BJ (cell line): Measurements from ENCODE around the gene SLC7A6OS. TPM values are rescaled to one million over a fixed set of nuclear protein-coding genes. Genes with fewer than 3 reads are reported as not detected.

Experiments
- CTCF ChIA-PET: fragments of 350-600 bp; formaldehyde crosslinking; extraction: SDS; loops from one replicate; lab custom pipeline; 2021; ENCODE audit warnings: antibody characterized with exemption, inconsistent platforms; lab: Yijun Ruan, JAX
- POLR2A ChIA-PET: fragments of 300-600 bp; sonication (Branson Sonifier 250); formaldehyde crosslinking; extraction: SDS; loops from one replicate; lab custom pipeline; 2021; ENCODE audit warnings: antibody characterized with exemption; lab: Charles Lee
- DNase-seq: peaks from one replicate; pipeline ENCODE4 v3.0.0-alpha.2; 2011; ENCODE audit warnings: low read depth
- H3K27me3 ChIP-seq: 2 replicates; pipeline ENCODE4 v1.6.0; 2011; ENCODE audit warnings: low read length; ENCODE audit not compliant: control insufficient read depth, insufficient read depth
- H3K36me3 ChIP-seq: 2 replicates; pipeline ENCODE4 v1.5.1; 2011; ENCODE audit warnings: low read length; ENCODE audit not compliant: control insufficient read depth, insufficient read depth
- H3K4me3 ChIP-seq: 2 replicates; pipeline ENCODE4 v1.5.1; 2011; ENCODE audit warnings: low read depth, mild to moderate bottlenecking, control low read depth, low read length
- polyA plus RNA-seq: library from polyadenylated mRNA; depleted of rRNA; stranded (reverse); fragments of >200 nt; gene quantifications from 2 replicates; pipeline ENCODE4 v1.2.3, GENCODE V29; 2011
- TF ChIP-seq, protein P1 (sequence below): IDR thresholded peaks from 2 replicates; pipeline ENCODE4 v1.5.1; 2011; ENCODE audit warnings: low read depth, mild to moderate bottlenecking, control low read depth, inconsistent platforms, low read length, moderate library complexity; ENCODE audit not compliant: insufficient read depth

The SLC7A6OS gene
- polyA plus RNA-seq, 1 experiment: 5.3 TPM

DNA sequence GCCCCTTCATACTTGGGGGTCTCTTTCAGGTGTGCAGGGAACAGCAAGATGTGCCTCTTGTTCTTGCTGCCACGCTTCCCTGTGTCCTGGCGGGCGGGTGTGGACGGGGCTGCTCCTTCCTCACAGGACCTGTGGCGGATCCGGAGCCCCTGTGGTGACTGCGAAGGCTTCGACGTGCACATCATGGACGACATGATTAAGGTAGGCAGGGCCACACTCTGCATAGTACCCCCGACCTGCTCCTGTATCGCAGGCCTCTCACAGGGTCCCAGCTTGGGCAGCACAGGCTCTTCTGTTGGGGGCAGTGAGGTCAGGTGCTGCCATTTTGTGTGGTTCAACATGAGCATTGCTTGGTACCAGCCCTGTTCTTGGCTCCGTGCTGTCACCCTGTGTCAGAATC, 42.6 kb upstream of the SLC7A6OS start:
- ChIA-PET CTCF (interaction anchor here (0.9 to 1.1 kb wide), 3 partner anchors 24 to 167 kb away, joined by 3 to 4 read pairs (median 3); no protein-coding TSS in a partner anchor), POLR2A (no interaction called here)
- H3K4me3 ChIP-seq: no peak overlapping the region
- peaks cover 47% of the 10 kb centered on the region for H3K36me3 ChIP-seq
- no peak for DNase-seq
- TF ChIP-seq, protein P1, sequence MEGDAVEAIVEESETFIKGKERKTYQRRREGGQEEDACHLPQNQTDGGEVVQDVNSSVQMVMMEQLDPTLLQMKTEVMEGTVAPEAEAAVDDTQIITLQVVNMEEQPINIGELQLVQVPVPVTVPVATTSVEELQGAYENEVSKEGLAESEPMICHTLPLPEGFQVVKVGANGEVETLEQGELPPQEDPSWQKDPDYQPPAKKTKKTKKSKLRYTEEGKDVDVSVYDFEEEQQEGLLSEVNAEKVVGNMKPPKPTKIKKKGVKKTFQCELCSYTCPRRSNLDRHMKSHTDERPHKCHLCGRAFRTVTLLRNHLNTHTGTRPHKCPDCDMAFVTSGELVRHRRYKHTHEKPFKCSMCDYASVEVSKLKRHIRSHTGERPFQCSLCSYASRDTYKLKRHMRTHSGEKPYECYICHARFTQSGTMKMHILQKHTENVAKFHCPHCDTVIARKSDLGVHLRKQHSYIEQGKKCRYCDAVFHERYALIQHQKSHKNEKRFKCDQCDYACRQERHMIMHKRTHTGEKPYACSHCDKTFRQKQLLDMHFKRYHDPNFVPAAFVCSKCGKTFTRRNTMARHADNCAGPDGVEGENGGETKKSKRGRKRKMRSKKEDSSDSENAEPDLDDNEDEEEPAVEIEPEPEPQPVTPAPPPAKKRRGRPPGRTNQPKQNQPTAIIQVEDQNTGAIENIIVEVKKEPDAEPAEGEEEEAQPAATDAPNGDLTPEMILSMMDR: no peak
- H3K27me3 ChIP-seq: no peaks in the 10 kb centered on the region

DNA sequence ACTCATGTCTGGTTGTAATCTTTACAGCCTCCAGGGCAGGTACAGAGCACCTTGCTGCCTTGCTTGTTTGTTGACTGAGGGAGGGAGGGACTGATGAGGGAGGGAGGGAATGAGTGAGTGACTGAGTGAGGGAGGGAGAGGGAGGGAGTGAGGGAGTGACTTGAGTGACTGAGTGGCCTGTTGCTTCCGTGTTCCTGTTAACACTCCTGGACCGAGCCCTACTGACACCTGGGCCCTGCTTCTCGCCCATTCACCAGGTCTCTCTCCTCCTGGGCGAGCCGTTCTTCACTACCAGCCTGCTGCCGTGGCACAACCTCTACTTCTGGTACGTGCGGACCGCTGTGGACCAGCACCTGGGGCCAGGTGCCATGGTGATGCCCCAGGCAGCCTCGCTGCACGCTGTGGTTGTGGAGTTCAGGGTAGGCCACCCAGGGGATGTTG, 41.3 kb upstream of the SLC7A6OS start:
- Histone ChIP-seq H3K4me3 (no peak overlapping the region), H3K27me3 (no peaks in the 10 kb centered on the region), H3K36me3 (peaks cover 39% of the 10 kb centered on the region)
- TF ChIP-seq, protein P1: no peak
- ChIA-PET CTCF (interaction anchor here (0.9 kb wide), 1 partner anchor 13 kb away, joined by 3 read pairs; no protein-coding TSS in a partner anchor), POLR2A (no interaction called here)
- DNase-seq: no peak

DNA sequence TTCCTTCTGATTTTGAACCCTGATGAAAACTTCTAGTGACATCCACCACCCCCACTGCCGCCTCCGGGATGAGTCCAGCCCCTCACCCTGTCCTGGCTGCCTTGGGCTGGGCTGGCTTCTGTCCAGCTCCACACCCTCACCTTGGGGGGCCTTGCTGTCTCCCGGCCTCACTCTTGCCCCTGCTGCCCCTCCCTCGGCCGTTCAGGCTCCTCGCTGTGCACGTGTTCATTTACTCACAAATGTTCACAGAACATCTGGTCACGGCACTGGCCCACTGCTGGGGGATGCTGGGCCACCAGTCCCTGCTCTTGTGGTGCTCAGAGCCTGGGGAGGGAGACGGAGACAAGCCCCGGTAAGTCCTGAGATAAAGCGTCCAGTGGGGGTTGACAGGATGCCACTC, 40.7 kb upstream of the SLC7A6OS start:
- no peak for DNase-seq
- Histone ChIP-seq H3K4me3 (no peak overlapping the region), H3K36me3 (peaks cover 38% of the 10 kb centered on the region), H3K27me3 (no peaks in the 10 kb centered on the region)
- TF ChIP-seq, protein P1: no peak
- POLR2A ChIA-PET: no interaction called here
- CTCF ChIA-PET: no interaction called here

GRCh38 chr16:68350813-68351350, 40.1 kb upstream of the SLC7A6OS start:
- ChIA-PET POLR2A (no interaction called here), CTCF (no interaction called here)
- DNase-seq: no peak
- H3K4me3 ChIP-seq: no peak overlapping the region
- peaks cover 39% of the 10 kb centered on the region for H3K36me3 ChIP-seq
- H3K27me3 ChIP-seq: no peaks in the 10 kb centered on the region
- TF ChIP-seq, protein P1: no peak

- DNase-seq: no peak
- POLR2A ChIA-PET: no interaction called here
- peaks cover 39% of the 10 kb centered on the region for H3K36me3 ChIP-seq
- no peak overlapping the region for H3K4me3 ChIP-seq
- CTCF ChIA-PET: no interaction called here
- TF ChIP-seq, protein P1: no peak
- H3K27me3 ChIP-seq: no peaks in the 10 kb centered on the region
Measured at GRCh38 chr16:68349838-68350410, 39.2 kb upstream of the SLC7A6OS start.
